OCI-LY3 (cell line): ENCODE data around the gene CGB1.
A peak's percentile ranks its signal among the peaks of the same experiment; 100 is the strongest.
"Not testable (repeated sequence)": the region's sequence is repeated elsewhere in the genome, so short reads cannot be mapped to it uniquely, and the experiment has no call there.

ENCODE experiments used
- H2AFZ ChIP-seq: fragments of 200-600, 300-600 bp; shearing (Covaris generic); 2 replicates; pipeline ENCODE4 v1.6.0; 2014; ENCODE audit warnings: antibody characterized with exemption, low read depth, low read length
- H3K27ac ChIP-seq: fragments of 200-600, 300-600 bp; sonication (generic); 2 replicates; pipeline ENCODE4 v1.5.1; 2014; ENCODE audit warnings: mild to moderate bottlenecking, low read length, moderate library complexity, mixed read lengths
- H3K27me3 ChIP-seq: fragments of 200-600, 300-600 bp; sonication (generic); 2 replicates; pipeline ENCODE4 v1.6.1; 2014; ENCODE audit warnings: low read depth, low read length, mixed read lengths
- H3K36me3 ChIP-seq: fragments of 200-600, 300-600 bp; sonication (generic); replicated peaks from 2 replicates; pipeline ENCODE3; 2014; ENCODE audit warnings: low read depth, low read length, mixed read lengths
- H3K4me1 ChIP-seq: fragments of 300-600, 200-600 bp; sonication (generic); 2 replicates; pipeline ENCODE4 v1.6.1; 2014; ENCODE audit warnings: low read length, mixed read lengths
- H3K4me2 ChIP-seq: fragments of 200-600, 300-600 bp; sonication (generic); 2 replicates; pipeline ENCODE4 v1.6.1; 2014; ENCODE audit warnings: low read length, mixed read lengths
- H3K4me3 ChIP-seq: fragments of 300-600, 200-600 bp; sonication (generic); 2 replicates; pipeline ENCODE4 v1.5.1; 2014; ENCODE audit warnings: antibody characterized with exemption, mild to moderate bottlenecking, low read length, moderate library complexity
- H3K79me2 ChIP-seq: fragments of 300-600, 200-600 bp; shearing (Covaris generic); 2 replicates; pipeline ENCODE4 v1.6.1; 2014; ENCODE audit warnings: mild to moderate bottlenecking, low read length, mixed read lengths
- H3K9ac ChIP-seq: fragments of 300-600, 200-600 bp; shearing (Covaris generic); 2 replicates; pipeline ENCODE4 v1.6.0; 2014; ENCODE audit warnings: mild to moderate bottlenecking, low read length, moderate library complexity
- H3K9me3 ChIP-seq: fragments of 200-600, 300-600 bp; shearing (Covaris generic); 2 replicates; pipeline ENCODE4 v1.6.1; 2014; ENCODE audit warnings: low read length, mixed read lengths; ENCODE audit not compliant: insufficient read depth
- H4K20me1 ChIP-seq: fragments of 200-600, 300-600 bp; sonication (generic); 2 replicates; pipeline ENCODE4 v1.6.1; 2016; ENCODE audit warnings: low read length, mixed read lengths; ENCODE audit not compliant: insufficient read depth
- EZH2phosphoT487 ChIP-seq: fragments of 200-600 bp; shearing (Covaris generic); IDR thresholded peaks from 2 replicates; pipeline ENCODE4 v1.6.1; 2018; ENCODE audit warnings: antibody characterized with exemption, mixed run types, low read depth
- TF ChIP-seq, protein P1 (sequence below): fragments of 200-600, 300-600 bp; sonication (generic); IDR thresholded peaks from 2 replicates; pipeline ENCODE4 v1.5.1; 2014; ENCODE audit warnings: antibody characterized with exemption, low read length, low read depth

Gene CGB1

DNA sequence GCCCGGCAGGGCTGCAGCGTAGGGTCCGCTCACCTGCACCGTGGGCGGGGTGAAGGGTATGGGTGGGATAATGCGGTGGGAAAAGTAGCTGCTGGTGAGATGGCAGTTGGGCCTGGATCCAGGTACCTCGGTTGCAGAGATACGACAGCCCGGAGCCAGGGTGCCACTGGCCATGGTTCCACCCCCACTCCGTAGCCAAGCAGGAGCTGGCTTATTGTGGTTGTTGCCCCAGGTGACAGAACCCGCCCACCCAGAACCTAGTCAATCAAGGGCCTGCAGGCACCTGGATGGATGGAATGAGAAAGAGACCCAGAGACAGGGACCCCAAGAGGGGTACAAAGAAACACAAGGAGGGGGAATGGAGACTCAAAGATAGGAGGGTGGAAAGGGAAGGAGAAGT lies 16.4 kb downstream of the CGB1 start:
- Histone ChIP-seq H3K79me2 (no peaks in the 10 kb centered on the region), H3K27ac (no peak overlapping the region), H3K4me2 (peak overlapping the region; percentile 28; the same call in 1 of the 2 replicates), H3K36me3 (peaks cover 9% of the 10 kb centered on the region), H3K9ac (no peak overlapping the region), H4K20me1 (no peaks in the 10 kb centered on the region), H3K27me3 (no peaks in the 10 kb centered on the region), H2AFZ (no peak overlapping the region), H3K9me3 (no peaks in the 10 kb centered on the region), H3K4me1 (peaks cover 10% of the 10 kb centered on the region), H3K4me3 (no peak overlapping the region)
- TF ChIP-seq, protein P1, sequence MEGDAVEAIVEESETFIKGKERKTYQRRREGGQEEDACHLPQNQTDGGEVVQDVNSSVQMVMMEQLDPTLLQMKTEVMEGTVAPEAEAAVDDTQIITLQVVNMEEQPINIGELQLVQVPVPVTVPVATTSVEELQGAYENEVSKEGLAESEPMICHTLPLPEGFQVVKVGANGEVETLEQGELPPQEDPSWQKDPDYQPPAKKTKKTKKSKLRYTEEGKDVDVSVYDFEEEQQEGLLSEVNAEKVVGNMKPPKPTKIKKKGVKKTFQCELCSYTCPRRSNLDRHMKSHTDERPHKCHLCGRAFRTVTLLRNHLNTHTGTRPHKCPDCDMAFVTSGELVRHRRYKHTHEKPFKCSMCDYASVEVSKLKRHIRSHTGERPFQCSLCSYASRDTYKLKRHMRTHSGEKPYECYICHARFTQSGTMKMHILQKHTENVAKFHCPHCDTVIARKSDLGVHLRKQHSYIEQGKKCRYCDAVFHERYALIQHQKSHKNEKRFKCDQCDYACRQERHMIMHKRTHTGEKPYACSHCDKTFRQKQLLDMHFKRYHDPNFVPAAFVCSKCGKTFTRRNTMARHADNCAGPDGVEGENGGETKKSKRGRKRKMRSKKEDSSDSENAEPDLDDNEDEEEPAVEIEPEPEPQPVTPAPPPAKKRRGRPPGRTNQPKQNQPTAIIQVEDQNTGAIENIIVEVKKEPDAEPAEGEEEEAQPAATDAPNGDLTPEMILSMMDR: no peak
- no peak for TF ChIP-seq EZH2phosphoT487

DNA sequence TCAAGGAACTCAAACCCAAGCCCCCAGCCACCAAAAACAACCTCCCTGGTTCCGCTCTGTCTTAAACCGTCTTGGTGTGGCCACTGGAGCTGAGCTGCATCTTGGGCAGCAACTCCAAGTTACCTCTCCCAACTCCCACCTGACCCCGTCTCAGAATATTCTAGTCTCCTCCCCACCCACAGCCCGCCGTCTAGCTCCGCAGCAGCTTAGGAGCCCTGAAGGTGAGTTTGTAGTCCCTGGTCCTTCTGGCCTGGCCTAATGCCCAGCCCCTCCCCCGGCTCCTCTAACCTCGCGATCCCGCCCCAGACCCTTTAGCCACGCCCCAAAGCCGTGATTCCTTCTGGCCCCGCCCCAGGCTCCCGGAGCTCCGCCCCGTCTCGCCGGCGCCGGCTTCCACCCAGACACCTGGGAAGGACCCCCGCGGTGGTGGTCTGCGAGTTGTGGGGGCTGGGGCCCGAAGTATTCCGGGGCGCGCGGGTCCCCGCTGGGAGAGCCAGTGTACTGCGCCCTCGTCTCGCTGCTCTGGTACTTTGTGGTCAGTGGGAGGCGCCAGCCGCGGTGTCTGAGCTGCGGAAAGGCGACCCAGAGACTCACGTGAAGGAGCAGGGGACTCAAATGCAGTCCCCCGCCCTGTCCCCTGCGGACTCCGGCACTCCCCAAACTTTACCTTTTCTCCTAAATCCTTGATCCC lies 17.3 kb downstream of the CGB1 start:
- no peaks in the 10 kb centered on the region for H3K27me3 ChIP-seq
- H2AFZ ChIP-seq: no peak overlapping the region
- no peaks in the 10 kb centered on the region for H4K20me1 ChIP-seq
- no peaks in the 10 kb centered on the region for H3K9me3 ChIP-seq
- H3K4me3 ChIP-seq: no peak overlapping the region
- no peaks in the 10 kb centered on the region for H3K79me2 ChIP-seq
- H3K4me2 ChIP-seq: no peak overlapping the region
- no peak overlapping the region for H3K9ac ChIP-seq
- TF ChIP-seq EZH2phosphoT487: no peak
- TF ChIP-seq, protein P1: no peak
- H3K36me3 ChIP-seq: peaks cover 14% of the 10 kb centered on the region
- H3K4me1 ChIP-seq: peaks cover 10% of the 10 kb centered on the region
- H3K27ac ChIP-seq: no peak overlapping the region

DNA sequence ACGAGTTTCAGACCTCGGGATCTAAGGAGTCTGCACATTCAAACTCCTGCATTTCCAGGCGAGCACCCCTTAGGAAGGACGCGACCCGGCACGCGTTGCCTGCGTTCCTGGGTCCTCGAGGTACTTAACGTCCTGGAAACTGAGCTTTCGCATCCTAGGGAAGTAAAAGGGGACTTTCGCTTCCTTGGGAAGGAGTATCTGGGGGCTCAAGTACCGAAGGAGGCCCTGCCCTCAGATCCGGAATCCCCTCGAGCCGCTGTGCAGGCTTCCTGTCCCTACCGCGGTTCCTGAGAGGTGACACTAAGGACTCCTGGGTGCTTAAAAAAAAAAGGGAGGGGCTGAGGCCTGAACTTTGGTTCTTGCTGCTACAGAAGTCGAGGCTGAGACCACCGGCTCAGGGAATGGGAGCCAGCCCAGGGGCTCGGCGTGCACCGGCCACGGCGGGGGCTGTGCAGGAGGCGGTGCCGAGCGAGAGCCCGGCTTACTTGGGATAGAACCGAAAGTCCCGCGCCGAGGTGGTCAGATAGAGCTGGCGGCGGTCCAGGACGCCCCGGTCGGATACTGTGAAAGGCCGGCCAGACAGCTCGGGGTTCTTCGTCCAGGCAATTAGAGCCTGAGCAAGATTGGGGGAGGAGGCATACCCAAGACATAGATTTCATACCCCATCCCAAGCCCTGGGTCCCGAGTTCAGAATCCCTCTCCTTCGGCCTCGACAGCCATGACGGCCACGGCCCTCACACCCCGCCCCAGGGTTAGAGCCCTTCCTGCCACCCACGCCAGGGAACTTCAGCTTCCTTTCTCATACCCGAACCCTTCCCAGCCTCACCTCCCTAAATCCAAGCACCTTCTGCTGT lies 18.1 kb downstream of the CGB1 start:
- not testable (repeated sequence) for H3K27me3 ChIP-seq, H3K27ac ChIP-seq, H3K9me3 ChIP-seq, H3K4me3 ChIP-seq, H4K20me1 ChIP-seq, H3K4me2 ChIP-seq, H3K79me2 ChIP-seq, H3K9ac ChIP-seq, H2AFZ ChIP-seq
- H3K4me1 ChIP-seq: peaks cover 10% of the 10 kb centered on the region
- peaks cover 18% of the 10 kb centered on the region for H3K36me3 ChIP-seq

DNA sequence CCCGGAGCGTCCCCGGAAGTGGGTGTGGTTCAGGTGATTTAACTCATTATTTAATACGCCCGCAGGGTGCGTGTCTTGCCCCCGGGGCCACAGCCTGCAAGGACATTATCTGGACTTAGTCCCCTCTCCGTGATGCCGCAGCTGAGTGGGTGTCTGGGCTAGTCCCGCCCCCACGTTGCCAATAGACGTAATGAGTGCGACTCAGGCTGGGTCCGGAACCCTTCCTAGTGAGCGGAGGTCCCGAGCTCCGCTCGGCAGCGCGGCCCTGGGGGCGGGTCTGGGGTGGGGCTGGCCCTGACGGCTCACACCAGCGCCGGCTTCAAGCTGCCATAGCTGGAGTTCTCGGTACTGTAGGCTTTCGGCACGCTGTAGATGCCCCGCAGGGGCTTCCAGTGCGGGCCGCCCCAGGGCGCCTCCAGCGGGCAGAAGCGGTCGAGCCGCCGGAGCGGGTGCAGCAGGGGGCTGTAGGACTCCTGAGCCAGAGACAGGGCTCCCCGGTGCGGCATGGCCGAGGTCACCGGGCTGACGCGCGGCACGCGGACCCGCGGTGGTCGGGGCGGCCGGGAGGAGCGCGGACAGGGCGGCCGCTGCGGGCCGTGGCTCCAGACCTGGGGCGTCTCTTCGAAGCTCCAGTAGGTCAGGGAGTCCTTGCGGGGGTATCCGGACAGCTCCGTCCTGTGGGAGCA lies 18.9 kb downstream of the CGB1 start:
- Histone ChIP-seq H3K9me3 (no peaks in the 10 kb centered on the region), H3K27me3 (no peaks in the 10 kb centered on the region), H3K36me3 (peaks cover 18% of the 10 kb centered on the region), H3K4me3 (no peak overlapping the region), H3K4me2 (peak overlapping the region; percentile 20; the same call in 1 of the 2 replicates), H3K27ac (no peak overlapping the region), H4K20me1 (no peaks in the 10 kb centered on the region), H2AFZ (no peak overlapping the region), H3K4me1 (peaks cover 10% of the 10 kb centered on the region), H3K79me2 (no peaks in the 10 kb centered on the region), H3K9ac (no peak overlapping the region)
- TF ChIP-seq, protein P1: no peak
- no peak for TF ChIP-seq EZH2phosphoT487
